HG03571 (cell line): Measurements from ENCODE around the gene DISP1.
"Not testable (repeated sequence)": the region's sequence is repeated elsewhere in the genome, so short reads cannot be mapped to it uniquely, and the experiment has no call there.

Experiments
- ATAC-seq: cut with Tn5 transposase; IDR thresholded peaks from one replicate; pipeline ENCODE4 v1.9.1; 2021; ENCODE audit not compliant: unreplicated experiment

DISP1 gene

GRCh38 chr1:222794656-222795474 is 20.0 kb upstream of the DISP1 start:
- no peak for ATAC-seq

GRCh38 chr1:222798116-222798515 is 16.7 kb upstream of the DISP1 start:
- no peak for ATAC-seq

GRCh38 chr1:222798975-222799374 is 15.9 kb upstream of the DISP1 start:
- no peak for ATAC-seq

- no peak for ATAC-seq
These were observed 13.8 kb upstream of the DISP1 start for GRCh38 chr1:222801067-222801466.

- ATAC-seq, result no peak
These were observed 3.2 kb upstream of the DISP1 start for GRCh38 chr1:222811671-222812070.

GRCh38 chr1:222813866-222814535 is 838 bp upstream of the DISP1 start:
- peak; percentile 2 for ATAC-seq

GRCh38 chr1:222815440-222815765 is 564 bp downstream of the DISP1 start:
- ATAC-seq, result no peak

- ATAC-seq, result no peak
These were observed 2.7 kb downstream of the DISP1 start for GRCh38 chr1:222817529-222817928.

- ATAC-seq, result no peak
These were observed 3.3 kb downstream of the DISP1 start for GRCh38 chr1:222818171-222818570.

- no peak for ATAC-seq
These were observed 5.4 kb downstream of the DISP1 start for GRCh38 chr1:222820171-222820712.

GRCh38 chr1:222821239-222821638 is 6.4 kb downstream of the DISP1 start:
- ATAC-seq, result no peak

GRCh38 chr1:222823695-222824094 is 8.9 kb downstream of the DISP1 start:
- ATAC-seq, result no peak

- ATAC-seq, result no peak
These were observed 9.8 kb downstream of the DISP1 start for GRCh38 chr1:222824641-222825040.

- ATAC-seq, result no peak
These were observed 14.1 kb downstream of the DISP1 start for GRCh38 chr1:222828939-222829338.

- no peak for ATAC-seq
These were observed 15.0 kb downstream of the DISP1 start for GRCh38 chr1:222829868-222830267.

- no peak for ATAC-seq
These were observed 18.6 kb downstream of the DISP1 start for GRCh38 chr1:222833356-222833876.

GRCh38 chr1:222843469-222844410 is 28.9 kb downstream of the DISP1 start:
- no peak for ATAC-seq

- ATAC-seq, result no peak
These were observed 29.6 kb downstream of the DISP1 start for GRCh38 chr1:222844411-222844779.

GRCh38 chr1:222845763-222846162 is 30.9 kb downstream of the DISP1 start:
- no peak for ATAC-seq

GRCh38 chr1:222850550-222850949 is 35.7 kb downstream of the DISP1 start:
- ATAC-seq, result not testable (repeated sequence)

GRCh38 chr1:222852326-222852725 is 37.5 kb downstream of the DISP1 start:
- ATAC-seq, result no peak
